HG03045 (cell line): Measurements from ENCODE around the gene BTBD19.
"Not testable (repeated sequence)": the region's sequence is repeated elsewhere in the genome, so short reads cannot be mapped to it uniquely, and the experiment has no call there.

ENCODE experiments used
- ATAC-seq: cut with Tn5 transposase; IDR thresholded peaks from one replicate; pipeline ENCODE4 v1.9.1; 2021; ENCODE audit warnings: mild to moderate bottlenecking, moderate library complexity; ENCODE audit not compliant: unreplicated experiment

BTBD19 gene

DNA sequence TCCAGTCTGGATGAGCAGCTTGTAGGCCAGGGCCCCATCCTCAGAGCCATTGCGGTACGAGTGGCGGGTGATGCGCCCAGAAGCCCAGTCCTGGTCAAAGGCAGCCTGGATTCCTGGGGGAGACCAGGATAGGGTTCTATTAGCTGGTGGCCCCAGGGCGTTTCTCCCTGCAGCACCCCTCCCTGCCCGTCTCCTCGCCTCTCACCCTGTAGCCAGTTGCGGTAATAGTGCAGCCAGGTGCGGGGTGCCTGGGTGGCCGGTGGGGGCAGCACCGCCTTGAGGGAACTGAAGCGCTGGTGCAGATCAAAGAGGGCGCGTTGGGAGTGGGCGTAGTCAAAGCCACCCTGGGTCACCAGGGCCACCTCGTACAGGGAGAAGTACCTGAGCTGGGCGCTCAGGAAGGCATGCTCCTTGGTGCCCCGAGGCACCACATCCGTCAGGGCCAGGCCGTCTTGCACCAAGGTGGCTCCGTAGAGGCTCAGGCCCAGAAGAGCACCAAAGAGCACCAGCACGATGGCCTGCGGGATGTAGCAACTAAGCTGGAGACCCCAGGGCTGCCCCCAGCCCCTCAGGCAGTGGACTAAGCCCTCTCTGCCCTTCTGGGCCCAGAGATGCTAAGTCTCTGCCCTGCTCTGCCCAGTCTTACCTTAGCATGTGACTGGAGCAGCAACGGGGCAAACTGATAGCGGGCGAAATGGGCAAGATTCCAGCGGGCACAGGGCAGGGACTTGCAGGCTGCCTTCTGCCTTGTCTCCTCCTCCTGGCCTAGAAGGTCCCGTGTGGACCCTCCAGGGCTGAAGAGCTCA lies 19.1 kb downstream of the BTBD19 start:
- ATAC-seq = no peak

DNA sequence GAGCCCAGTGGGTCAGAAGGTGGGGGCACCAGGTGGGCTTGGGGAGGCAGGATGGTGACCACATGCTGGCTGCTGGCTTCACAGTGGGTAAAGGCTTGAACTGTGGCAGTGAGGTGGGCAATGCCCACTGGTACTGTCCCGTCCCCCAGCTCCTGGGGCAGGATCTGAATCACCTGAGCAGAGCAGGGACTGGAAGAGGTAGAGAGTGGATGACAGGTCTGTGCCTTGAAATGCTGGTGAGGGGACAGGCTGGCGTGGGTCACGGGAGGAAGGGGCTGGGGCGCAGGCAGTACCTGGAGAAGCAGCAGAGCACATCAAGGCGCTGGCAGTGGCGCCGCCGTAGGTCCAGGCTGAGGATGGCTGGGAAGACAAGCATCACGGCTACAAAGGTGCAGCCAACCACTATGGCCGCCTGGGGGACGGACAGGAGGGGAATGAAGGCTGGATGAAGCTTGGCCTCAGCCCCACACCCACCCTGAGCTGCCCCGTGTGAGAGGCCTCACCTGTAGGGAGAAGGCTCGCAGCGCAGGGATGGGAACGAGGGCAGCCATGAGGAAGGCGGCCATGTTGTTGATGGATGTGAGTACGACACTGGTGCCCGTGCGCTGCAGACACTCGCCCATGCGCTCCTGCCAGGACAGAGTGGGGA lies 19.8 kb downstream of the BTBD19 start:
- ATAC-seq = no peak

DNA sequence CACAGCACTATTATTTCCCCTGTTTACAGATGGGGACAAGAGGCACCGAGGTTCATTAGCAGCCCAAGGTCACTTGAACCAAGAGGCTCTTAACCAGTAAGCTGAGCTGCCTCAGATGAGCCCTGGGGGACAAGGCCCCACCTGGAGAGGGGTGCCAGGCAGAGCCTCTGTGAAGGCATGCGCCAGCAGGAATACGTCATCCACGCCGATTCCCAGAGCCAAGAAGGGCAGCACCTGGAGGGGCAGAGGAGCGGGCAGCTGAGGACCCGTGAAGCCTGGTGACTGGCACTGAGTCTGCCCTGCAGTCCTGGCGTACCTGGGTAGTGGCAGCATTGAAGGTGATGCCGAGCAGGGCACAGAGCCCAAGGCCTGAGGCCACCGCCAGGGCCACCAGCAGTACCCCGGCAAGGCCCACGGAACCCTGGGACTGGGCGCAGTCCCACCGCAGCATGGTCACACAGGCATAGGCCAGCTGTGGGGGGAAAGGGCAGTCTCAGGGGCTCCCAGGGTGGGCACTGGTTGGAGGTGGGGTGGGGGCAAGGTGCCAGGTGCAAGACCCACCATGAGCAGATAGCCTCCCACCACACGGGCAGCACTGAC lies 20.6 kb downstream of the BTBD19 start:
- no peak for ATAC-seq

DNA sequence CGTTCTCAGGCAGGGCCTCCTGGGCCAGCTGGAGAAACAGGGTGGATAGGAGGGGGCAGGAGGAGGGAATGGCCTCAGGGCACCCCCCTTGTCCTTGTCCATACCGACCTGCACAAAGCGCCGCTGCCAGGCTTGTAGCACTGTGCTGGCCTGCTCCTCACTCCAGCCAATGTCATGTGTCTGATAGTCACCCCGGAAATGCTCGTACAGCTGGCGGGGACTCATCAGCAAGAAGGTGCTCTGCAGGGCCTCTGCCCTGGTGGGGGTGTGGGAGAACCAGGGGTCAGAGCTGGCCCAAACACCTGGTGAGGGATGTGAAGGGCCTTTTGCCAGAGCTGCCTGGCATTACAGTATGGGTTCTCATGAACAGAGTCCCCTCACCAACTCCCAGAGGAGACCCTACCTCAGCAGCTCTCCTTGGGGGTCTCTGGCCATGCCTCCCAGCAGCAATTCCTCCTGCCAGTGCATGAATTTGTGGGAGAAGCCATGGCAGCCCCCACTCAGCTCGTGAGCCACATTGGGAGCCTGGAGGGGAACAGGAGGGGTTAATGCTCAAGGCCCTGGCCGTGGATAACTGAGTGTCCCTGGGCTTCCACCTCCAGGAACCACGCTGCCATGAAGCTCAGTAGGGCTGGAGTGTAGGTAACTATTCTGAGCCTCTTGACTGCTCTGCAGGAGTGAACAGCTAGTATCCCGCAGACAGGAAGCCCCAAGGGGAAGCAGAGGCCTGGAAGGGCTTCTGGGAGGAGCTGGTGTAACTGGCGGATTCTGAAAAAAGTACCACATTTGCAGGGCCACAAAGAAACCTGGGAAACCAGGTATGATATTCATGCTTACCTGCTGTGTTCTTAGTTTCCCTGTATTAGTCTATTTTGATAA lies 21.4 kb downstream of the BTBD19 start:
- no peak for ATAC-seq

DNA sequence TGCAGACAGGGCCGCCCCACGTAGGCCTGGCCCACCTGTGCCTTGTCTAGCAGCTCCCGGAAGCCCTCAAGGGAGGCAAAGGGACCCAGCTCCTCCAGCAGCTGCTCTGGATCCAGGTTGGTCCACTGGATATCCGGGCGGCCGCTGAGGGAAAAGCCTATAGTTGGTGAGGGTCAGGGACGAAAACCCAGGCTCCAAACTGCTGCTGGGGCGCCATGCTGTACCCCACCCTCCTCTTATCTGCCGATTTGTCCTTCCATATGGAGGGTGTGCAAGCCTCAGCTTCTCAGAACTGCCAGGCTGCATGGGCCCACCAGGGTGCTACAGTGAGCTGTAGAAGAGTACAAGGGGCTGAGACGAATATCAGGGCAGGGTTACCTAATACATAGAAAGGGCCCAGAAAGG lies 22.6 kb downstream of the BTBD19 start:
- ATAC-seq = no peak

DNA sequence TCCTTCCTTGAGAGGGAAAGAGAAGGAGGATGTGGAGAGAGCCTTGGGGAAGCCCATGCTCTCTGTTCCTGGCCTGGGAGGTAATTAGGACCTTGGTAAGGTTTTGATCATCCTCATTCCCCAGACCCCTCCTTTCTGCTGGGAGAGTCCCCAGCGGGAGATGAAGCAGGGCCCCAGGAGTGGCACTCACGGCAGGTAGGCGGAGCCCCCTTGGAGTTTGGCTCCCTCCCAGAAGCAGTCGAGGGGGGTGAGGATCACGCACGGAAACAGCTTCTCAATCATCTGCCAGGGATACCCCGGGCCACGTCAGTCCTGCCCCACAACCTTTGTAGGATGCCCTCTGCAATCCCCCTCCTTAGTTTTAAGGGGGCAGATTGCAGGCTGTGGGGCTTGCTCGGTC lies 23.2 kb downstream of the BTBD19 start:
- no peak for ATAC-seq

DNA sequence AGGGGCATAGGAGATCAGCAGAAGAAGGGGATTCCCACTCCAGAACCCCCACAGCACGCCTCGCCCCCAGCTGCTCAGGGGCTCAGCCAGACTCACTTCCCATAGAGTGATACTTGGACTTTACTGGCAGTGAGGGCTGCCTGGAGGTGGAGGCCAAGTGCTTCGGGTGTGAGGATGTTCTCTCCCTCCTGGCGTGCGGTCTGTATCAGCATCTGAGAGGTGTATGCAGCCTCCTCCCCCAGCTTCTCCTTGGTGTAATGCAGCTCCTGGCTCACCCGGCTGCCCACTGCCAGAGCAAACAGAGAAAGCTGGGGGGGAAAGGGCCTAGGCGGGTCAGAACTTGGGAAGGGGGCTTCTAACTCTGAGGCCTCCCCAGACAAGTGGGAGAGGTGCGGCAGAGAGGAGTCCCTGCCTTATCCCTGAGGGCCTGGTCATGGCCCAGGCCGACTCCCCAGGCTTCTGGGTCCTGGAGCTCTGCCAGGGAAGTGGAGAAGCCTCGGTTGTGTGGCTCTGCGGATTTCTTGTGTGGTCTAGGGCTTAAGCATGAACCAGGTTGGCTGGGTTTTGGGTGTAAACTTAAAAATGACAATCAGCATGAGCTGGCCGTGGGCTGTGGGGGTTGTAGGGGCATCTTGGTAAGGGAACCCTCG lies 23.9 kb downstream of the BTBD19 start:
- ATAC-seq = no peak

DNA sequence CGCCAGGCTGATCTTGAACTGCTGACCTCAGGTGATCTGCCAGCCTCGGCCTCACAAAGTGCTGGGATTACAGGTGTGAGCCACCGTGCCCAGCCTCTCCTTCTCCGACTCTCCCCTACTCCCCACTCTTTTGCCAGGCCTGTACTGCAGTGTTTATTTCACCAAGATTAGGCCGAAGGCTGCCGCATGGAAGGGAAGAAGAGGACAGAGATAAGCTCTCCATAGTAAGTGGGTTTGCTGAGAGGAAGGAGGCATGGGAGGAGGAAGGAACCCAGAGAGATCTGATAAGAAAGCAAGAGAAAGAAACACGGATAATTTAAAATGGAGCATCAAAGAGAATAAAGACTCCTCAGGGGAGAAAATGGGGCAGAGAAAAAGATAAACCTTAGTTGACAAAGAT lies 26.0 kb downstream of the BTBD19 start:
- no peak for ATAC-seq

DNA sequence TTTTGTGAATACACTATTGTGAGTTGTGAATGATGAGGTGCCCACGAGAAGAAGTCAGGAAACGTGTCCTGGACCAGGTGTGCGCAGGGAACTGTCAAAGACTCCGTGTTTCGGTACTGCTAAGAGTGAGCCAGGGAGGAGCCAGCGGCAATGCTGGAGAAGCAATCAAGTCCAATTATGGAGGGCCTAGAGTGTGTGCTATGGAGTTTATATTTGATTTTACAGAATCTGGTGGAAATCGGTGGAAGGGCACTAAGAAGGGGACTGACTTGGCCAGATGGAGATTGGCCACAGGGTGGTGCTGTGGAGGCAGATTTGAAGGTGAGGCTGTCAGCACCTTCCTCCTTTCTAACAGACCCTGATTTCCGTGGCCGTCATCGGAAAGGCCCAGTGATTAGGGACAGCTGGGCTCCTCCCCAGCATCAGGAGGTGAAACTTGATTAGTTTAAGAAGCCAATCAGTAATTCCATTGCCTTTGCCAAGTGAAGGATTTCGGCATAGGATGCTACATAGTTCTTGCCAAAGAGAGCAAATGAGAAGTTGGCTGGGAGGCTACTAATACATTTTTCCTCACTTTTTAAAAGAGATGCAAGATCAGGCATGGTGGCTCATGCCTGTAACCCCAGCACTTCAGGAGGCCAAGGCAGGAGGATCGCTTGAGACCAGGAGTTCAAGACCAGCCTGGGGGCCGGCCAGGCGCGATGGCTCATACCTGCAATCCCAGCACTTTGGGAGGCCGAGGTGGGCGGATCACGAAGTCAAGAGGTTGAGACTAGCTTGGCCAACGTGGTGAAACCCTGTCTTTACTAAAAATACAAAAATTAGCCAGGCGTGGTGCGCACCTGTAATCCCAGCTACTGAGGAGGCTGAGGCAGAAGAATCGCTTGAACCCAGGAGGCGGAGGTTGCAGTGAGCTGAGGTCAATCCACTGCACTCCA lies 27.7 kb downstream of the BTBD19 start:
- ATAC-seq = no peak

DNA sequence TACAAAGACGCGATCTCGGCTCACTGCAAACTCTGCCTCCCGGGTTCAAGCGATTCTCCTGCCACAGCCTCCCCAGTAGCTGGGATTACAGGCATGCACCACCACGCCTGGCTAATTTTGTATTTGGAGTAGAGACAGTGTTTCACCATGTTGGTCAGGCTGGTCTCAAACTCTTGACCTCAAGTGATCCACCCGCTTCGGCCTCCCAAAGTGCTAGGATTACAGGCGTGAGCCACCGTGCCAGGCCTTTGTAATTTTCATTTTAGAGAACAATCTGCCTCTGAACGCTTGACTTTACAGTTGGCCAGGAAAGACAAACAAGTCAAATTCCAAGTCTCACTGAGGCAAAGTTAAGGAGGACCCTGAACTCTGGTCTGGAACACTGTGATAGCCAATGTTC lies 30.0 kb downstream of the BTBD19 start:
- ATAC-seq = not testable (repeated sequence)

DNA sequence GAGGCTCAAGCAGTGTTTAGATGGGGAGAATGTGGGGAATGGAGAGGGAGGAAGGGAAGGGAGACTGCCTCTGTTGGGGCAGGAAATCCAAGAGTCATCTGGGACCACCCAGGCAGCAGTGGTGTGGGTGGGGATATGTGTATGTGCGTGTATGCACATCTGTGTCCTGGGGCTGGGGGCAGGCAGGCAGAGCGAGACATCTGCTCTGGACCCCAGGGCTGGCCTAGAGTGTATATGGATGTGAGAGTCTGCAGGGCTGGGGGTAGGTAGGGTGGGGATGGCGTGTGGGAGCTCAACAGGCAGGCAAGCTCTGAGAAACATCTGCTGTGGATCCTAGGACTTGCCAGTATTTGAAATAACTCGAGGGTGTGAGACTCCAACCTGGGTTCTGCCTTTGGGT lies 31.3 kb downstream of the BTBD19 start:
- ATAC-seq = no peak

DNA sequence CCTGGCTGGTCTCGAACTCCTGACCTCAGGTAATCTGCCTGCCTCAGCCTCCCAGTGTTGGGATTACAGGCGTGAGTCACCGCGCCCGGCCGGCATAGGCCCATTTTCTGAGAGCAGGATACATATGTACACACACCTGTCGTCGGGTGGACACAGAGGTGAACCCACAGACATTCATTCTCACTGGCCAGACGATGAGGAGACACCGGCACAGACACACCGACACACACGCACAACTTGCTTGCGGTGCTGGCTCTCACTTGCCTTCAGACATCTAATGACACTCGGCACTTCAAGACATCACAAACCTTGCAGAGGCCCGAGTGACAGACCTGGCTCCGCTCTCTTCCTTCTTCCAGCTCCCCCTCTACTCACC lies 34.2 kb downstream of the BTBD19 start:
- ATAC-seq = no peak

DNA sequence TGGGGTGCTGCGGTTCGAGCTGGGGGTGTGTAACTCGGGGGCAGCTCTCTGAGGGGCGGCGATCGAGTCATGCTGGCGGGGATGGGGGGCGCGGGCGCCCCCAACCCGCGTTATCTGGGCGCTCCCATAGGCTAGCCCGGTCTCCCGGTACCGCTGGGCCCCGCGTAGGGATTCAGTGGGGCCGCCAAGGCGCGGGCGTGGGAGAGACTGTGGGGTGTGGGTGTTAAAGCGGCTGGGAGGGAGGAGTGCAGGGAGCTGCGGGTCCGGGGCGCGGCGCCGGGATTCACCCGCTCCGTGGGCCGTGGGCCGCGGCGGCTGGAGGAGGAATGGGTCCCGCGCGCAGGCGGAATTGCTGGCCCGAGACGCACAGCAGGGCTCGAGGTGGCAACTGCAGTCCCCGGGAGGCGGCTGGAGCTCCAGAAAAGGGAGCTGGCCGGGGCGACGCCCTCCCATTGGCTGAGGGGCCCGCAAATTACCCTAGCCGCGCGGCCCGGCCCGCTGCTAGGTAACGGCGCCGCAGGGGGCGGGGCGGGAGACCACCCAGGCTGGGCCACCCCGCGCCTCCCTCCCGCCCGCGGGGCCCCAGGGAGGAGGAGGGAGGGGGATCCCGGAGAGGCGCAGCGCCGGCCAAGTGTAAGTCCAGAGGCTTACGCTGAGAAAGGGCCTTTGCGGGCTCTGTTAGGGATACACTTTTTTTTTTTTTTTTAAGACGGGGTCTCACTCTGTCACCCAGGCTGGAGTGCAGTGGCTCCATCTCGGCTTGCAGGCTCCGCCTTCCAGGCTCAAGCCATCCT lies 34.7 kb downstream of the BTBD19 start, which contains the start of gene PTCH2:
PTCH2 (minus strand) TSS at position 392 of the 794 bp plus-strand sequence; CDS start at position 71, 321 bp downstream.
- no peak for ATAC-seq

DNA sequence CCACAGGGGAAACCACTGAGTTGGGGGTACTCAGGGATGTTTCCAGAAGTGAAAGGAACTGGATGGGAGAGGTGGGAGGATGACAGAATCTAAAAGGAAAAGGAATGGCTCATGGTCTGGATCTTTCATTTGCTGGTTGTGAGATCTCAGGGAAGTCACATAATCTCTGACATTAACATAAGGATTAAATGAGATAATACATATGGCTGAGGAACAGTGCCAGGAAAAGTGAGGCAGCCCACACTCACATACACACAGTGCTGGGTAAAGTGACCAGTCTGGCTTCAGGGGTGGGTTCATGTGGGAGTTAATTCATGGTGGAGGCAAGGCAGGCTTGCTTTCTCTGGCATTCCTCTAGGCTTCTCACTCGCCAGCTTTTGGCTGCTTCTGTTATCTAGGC lies 38.7 kb downstream of the BTBD19 start:
- ATAC-seq = no peak

DNA sequence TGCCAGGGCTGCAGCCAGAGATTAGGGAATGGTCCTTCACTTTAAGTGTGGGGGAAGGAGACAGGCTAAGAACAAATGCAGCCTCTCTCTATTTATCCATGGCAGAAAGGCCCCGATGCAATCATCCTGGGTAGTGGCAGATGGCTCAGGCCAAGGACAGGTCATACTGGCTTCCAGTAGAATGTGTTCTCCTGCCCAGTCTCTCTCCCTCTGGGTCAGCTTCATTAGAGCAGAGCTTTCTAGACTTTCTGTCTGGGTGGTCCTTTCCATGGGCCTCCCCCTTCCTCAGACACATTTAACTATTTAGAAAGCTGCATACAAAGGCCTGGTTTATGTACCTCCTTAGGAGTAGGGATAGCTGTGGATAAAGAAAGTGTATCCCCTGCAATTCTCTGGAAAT lies 39.5 kb downstream of the BTBD19 start:
- ATAC-seq = no peak

DNA sequence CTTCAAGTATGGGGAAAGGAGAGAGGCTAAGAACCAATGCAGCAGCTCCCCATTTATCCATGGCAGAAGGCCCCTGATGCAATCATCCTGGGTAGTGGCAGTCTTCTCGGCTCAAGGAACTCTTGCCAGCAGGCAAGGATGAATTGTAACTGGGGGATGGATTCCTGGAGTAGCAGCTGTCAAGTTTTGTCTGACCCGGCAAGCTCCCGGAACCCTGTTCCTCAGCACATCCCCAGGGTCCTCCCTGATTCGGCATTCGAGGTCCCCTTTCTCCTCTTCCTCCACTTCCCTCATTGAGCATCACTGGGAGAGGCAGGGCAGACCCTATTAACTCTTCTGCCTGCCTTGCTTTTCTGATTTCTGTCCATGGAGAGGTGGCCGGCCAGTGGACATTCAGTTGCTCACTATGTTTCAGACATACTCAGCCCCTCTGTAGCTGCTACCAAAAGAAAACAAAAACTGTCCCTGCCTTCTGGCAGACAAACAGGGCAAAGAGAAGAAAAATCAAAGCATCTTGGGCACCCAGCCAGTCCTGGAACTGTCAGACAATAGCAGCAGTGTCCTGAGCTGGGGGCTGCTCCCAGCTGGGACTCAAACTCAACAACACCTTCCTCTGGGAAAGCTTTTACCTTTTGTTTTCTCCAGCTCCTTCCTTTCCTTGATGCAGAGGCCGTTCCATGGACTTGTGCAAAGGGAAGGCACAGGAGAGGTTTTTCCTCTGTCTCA lies 40.3 kb downstream of the BTBD19 start:
- no peak for ATAC-seq

DNA sequence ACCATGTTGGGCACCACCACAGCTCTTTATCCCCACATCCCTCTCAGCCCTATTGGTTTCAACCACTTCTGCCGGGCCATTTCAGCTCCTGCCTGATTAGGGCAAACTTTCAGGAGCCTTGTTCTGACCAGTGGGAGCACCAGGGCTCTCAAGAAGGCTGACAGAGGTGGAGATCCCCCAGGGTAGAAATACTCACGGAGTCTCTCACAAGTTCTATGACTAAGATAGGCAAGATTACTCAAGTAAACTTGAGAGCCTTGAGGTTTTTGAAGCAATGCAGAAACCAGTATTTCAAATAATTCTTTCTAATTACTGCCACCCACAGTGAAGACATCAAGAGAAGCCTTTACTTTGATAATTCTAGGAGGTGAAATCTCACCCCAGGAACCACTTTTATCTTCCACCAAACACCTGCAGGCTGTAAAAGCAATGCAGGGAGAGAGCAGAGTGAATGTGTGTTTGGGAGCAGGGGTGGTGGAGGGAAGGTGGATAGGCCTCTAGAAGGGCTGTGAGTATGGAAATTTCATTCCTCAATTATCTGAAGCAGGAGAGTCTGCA lies 41.3 kb downstream of the BTBD19 start:
- no peak for ATAC-seq

DNA sequence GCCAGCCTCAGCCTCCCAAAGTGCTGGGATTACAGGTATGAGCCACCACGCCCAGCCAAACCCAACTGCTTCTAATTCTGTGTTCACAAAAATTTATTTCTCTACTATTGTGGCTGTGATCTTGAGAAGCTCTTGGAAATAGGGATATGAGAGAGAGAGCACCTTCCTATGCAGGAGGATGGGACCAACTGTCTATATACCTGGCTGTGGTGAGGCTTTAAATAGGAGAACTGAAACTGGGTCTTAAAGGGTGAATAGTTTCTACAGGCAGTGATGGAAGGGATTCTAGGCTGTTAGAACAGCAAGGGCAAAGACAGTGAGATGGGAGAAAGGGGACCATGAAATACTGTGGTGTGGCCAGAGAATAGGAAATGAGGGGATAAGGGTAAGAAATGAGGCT lies 43.0 kb downstream of the BTBD19 start:
- no peak for ATAC-seq
